Mesenchymal stem cell (in vitro differentiated cells and primary cell): ENCODE results near the gene BICC1.

Experiments
- DNase-seq: peaks from one replicate; pipeline ENCODE4 v3.0.0-alpha.2; 2013
- H2AFZ ChIP-seq: one replicate; pipeline ENCODE4 v1.6.1; 2013; ENCODE audit warnings: low read depth, mild to moderate bottlenecking, control low read depth, inconsistent platforms, low read length, moderate library complexity
- H2AK5ac ChIP-seq: 2 replicates; pipeline ENCODE4 v1.6.1; 2013; ENCODE audit warnings: low read length, moderate library complexity, mild to moderate bottlenecking, inconsistent platforms; ENCODE audit not compliant: severe bottlenecking
- H2BK120ac ChIP-seq: one replicate; pipeline ENCODE4 v1.6.1; 2013; ENCODE audit warnings: low read depth, mild to moderate bottlenecking, inconsistent platforms, low read length, moderate library complexity
- H2BK12ac ChIP-seq, 2 experiments: one replicate each; pipeline ENCODE4 v1.6.1; 2013; ENCODE audit warnings: inconsistent platforms in 2 of 2, low read length in 2 of 2, mild to moderate bottlenecking in 2 of 2, moderate library complexity in 2 of 2, control low read depth in 1 of 2
- H2BK15ac ChIP-seq: one replicate; pipeline ENCODE4 v1.6.1; 2013; ENCODE audit warnings: mild to moderate bottlenecking, low read depth, inconsistent platforms; ENCODE audit not compliant: poor library complexity, severe bottlenecking
- H2BK5ac ChIP-seq: 2 replicates; pipeline ENCODE4 v1.6.1; 2013; ENCODE audit warnings: low read depth, mild to moderate bottlenecking, low read length, control low read depth, inconsistent platforms; ENCODE audit not compliant: poor library complexity, severe bottlenecking
- H3K14ac ChIP-seq, 2 experiments: one replicate each; pipeline ENCODE4 v1.6.1; 2013; ENCODE audit warnings: inconsistent platforms in 2 of 2, low read length in 2 of 2, control low read depth in 1 of 2, mild to moderate bottlenecking in 1 of 2, moderate library complexity in 1 of 2
- H3K18ac ChIP-seq, 2 experiments: one replicate each; pipeline ENCODE4 v1.6.1; 2013; ENCODE audit warnings: inconsistent platforms in 2 of 2, low read length in 2 of 2, control low read depth in 1 of 2, low read depth in 1 of 2, mild to moderate bottlenecking in 1 of 2
- H3K23ac ChIP-seq, 2 experiments: one replicate each; pipeline ENCODE4 v1.6.1; 2013; ENCODE audit warnings: inconsistent platforms in 2 of 2, low read length in 2 of 2, mild to moderate bottlenecking in 2 of 2, moderate library complexity in 2 of 2, control low read depth in 1 of 2
- H3K27ac ChIP-seq: 2 replicates; pipeline ENCODE4 v1.5.1; 2013; ENCODE audit warnings: mild to moderate bottlenecking, moderate library complexity, low read length, control low read depth, inconsistent platforms; ENCODE audit not compliant: poor library complexity, severe bottlenecking
- H3K27me3 ChIP-seq, 2 experiments: 2 replicates each; pipeline versions ENCODE4 v1.6.1 to v1.7.0; 2013; ENCODE audit warnings: low read length in 2 of 2, mild to moderate bottlenecking in 2 of 2, moderate library complexity in 2 of 2, control low read depth in 1 of 2, inconsistent platforms in 1 of 2; ENCODE audit not compliant: control insufficient read depth in 1 of 2, insufficient read depth in 1 of 2
- H3K36me3 ChIP-seq, 2 experiments: 2 replicates each; pipeline versions ENCODE4 v1.6.1 to v1.7.0; 2013; ENCODE audit warnings: low read length in 2 of 2, control low read depth in 1 of 2, inconsistent platforms in 1 of 2, low read depth in 1 of 2, mild to moderate bottlenecking in 1 of 2; ENCODE audit not compliant: insufficient read depth in 2 of 2, control insufficient read depth in 1 of 2
- H3K4ac ChIP-seq, 2 experiments: one replicate each; pipeline ENCODE4 v1.6.1; 2013; ENCODE audit warnings: inconsistent platforms in 2 of 2, low read length in 2 of 2, mild to moderate bottlenecking in 2 of 2, moderate library complexity in 2 of 2, control low read depth in 1 of 2, low read depth in 1 of 2
- H3K4me1 ChIP-seq: 2 replicates; pipeline ENCODE4 v1.6.1; 2013; ENCODE audit warnings: low read depth, low read length, control low read depth; ENCODE audit not compliant: control insufficient read depth, insufficient read depth
- H3K4me2 ChIP-seq: 2 replicates; pipeline ENCODE4 v1.6.1; 2013; ENCODE audit warnings: low read length, mild to moderate bottlenecking, inconsistent platforms; ENCODE audit not compliant: poor library complexity, severe bottlenecking
- H3K4me3 ChIP-seq, 2 experiments: 2 replicates each; pipeline versions ENCODE4 v1.5.1 to v1.7.0; 2013; ENCODE audit warnings: low read length in 2 of 2, mild to moderate bottlenecking in 2 of 2, control low read depth in 1 of 2, low read depth in 1 of 2; ENCODE audit not compliant: insufficient read depth in 1 of 2
- H3K79me1 ChIP-seq: replicated peaks from 2 replicates; pipeline ENCODE4 v1.6.1; 2013; ENCODE audit warnings: mild to moderate bottlenecking, control low read depth, low read length, inconsistent platforms; ENCODE audit not compliant: poor library complexity, severe bottlenecking
- H3K9ac ChIP-seq: 2 replicates; pipeline ENCODE4 v1.7.0; 2013; ENCODE audit warnings: mild to moderate bottlenecking, low read length, moderate library complexity
- H3K9me3 ChIP-seq: 2 replicates; pipeline ENCODE4 v1.7.0; 2013; ENCODE audit warnings: mild to moderate bottlenecking, low read length; ENCODE audit not compliant: control insufficient read depth
- H4K8ac ChIP-seq: one replicate; pipeline ENCODE4 v1.6.1; 2013; ENCODE audit warnings: inconsistent platforms, mild to moderate bottlenecking, low read length, moderate library complexity
- H4K91ac ChIP-seq: one replicate; pipeline ENCODE4 v1.6.1; 2013; ENCODE audit warnings: mild to moderate bottlenecking, low read length, inconsistent platforms
- WGBS: methylation state at CpG from one replicate; pipeline ENCODE4 v1.1.7; 2013; ENCODE audit warnings: mixed read lengths; 5-methylcytosine and 5-hydroxymethylcytosine counted together

BICC1 gene

DNA sequence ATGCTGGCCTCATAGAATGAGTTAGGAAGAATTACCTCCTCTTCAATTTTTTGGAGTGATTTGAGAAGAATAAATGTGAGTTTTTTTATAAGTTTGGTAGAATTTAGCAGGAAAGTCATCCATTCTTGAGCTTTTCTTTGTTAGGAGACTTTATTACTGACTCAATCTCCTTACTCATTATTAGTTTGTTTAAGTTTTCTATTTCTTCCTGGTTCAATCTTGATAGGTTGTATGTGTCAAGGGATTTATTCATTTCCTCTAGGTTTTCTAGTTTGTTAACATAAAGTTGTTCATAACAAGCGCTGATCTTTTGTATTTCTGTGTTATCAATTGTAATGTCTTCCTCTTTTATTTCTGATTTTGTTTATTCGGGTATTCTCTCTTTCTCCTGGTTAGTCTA lies 47.4 kb downstream of the BICC1 start:
- 80% methylated on average over 1 of the region's 2 CpGs for WGBS
- Histone ChIP-seq H2AFZ (no peak overlapping the region), H3K14ac (no peak overlapping the region), H4K91ac (no peak overlapping the region), H3K9ac (no peak overlapping the region), H2BK5ac (no peak overlapping the region), H3K27ac (no peak overlapping the region), H3K18ac (no peak overlapping the region), H2BK12ac (no peak overlapping the region), H3K4me2 (no peak overlapping the region), H3K23ac (no peak overlapping the region), H3K4me3 (no peak overlapping the region), H3K4me1 (no peaks in the 10 kb centered on the region), H3K27me3 (no peaks in the 10 kb centered on the region), H3K4ac (no peak overlapping the region), H4K8ac (no peak overlapping the region), H2AK5ac (no peak overlapping the region), H3K9me3 (peaks cover 35% of the 10 kb centered on the region), H2BK15ac (no peak overlapping the region), H2BK120ac (no peak overlapping the region), H3K36me3 (peaks cover 7 to 28% of the 10 kb centered on the region in 2 experiments), H3K79me1 (no peaks in the 10 kb centered on the region)
- DNase-seq, result no peak

DNA sequence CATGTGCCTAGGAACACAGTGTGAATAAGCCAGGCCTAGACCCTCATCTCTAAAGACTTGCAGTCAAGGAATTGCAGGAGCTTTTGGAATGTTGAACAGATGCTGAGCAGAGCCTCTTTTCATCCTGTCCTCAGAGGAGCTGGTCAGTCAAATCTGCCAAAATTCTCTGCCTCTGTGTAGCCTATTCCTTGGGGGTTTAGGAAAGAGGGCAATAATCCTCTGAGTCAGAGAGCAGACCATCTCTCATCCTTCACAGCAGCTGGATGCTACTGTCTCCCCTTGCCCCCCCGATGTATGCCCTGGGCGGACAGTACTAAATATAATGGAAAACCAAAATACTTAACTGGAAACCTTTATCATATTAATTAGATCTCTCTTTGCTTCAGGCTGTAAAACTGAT lies 52.6 kb downstream of the BICC1 start:
- H2AK5ac ChIP-seq, result no peak overlapping the region
- H3K4me3 ChIP-seq, result no peak overlapping the region
- H4K91ac ChIP-seq, result no peak overlapping the region
- 92% methylated on average over 2 of the region's 2 CpGs for WGBS
- no peak overlapping the region for H2BK15ac ChIP-seq
- H2BK120ac ChIP-seq, result no peak overlapping the region
- H3K79me1 ChIP-seq, result no peaks in the 10 kb centered on the region
- no peak overlapping the region for H2AFZ ChIP-seq
- no peak overlapping the region for H3K4ac ChIP-seq
- H3K27ac ChIP-seq, result no peak overlapping the region
- no peak overlapping the region for H3K18ac ChIP-seq
- H3K4me1 ChIP-seq, result no peaks in the 10 kb centered on the region
- no peak overlapping the region for H4K8ac ChIP-seq
- no peak overlapping the region for H2BK12ac ChIP-seq
- no peak for DNase-seq
- H3K9me3 ChIP-seq, result peaks cover 26% of the 10 kb centered on the region
- no peaks in the 10 kb centered on the region for H3K27me3 ChIP-seq
- H3K4me2 ChIP-seq, result no peak overlapping the region
- H3K23ac ChIP-seq, result no peak overlapping the region
- peak overlapping the region; percentile 34 for H3K9ac ChIP-seq
- no peak overlapping the region for H2BK5ac ChIP-seq
- peaks cover 14 to 30% of the 10 kb centered on the region in 2 experiments for H3K36me3 ChIP-seq
- no peak overlapping the region for H3K14ac ChIP-seq

DNA sequence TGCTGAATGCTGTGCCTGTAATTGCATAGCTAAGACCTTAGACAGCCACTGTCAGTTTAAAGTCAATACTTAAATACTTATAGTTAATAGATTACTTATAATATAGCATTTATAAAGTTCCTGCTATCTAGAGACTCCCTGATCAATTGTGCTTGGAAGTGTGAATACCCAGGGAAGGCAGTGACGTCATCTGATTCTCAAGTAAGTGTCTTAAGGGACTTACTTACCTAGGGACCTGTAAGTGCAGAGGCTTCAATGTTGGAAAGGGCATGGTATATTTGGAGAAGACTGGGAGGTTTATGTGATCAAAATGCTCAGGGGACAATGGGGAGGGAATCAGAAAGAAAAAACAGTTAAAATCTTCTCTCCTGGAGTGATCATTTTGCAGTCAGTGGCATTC lies 55.0 kb downstream of the BICC1 start:
- no peak overlapping the region for H3K4me3 ChIP-seq
- no peak overlapping the region for H2AK5ac ChIP-seq
- H3K9ac ChIP-seq, result peak overlapping the region; percentile 13
- no peaks in the 10 kb centered on the region for H3K4me1 ChIP-seq
- H4K8ac ChIP-seq, result no peak overlapping the region
- H3K18ac ChIP-seq, result no peak overlapping the region
- 73% methylated on average over 1 of the region's 1 CpG for WGBS
- no peak overlapping the region for H3K4me2 ChIP-seq
- peaks cover 15 to 28% of the 10 kb centered on the region in 2 experiments for H3K36me3 ChIP-seq
- H2BK120ac ChIP-seq, result no peak overlapping the region
- H4K91ac ChIP-seq, result no peak overlapping the region
- H3K27me3 ChIP-seq, result no peaks in the 10 kb centered on the region
- no peak overlapping the region for H2BK5ac ChIP-seq
- no peak overlapping the region for H3K14ac ChIP-seq
- H3K9me3 ChIP-seq, result peaks cover 11% of the 10 kb centered on the region
- no peak overlapping the region for H3K23ac ChIP-seq
- DNase-seq, result no peak
- no peak overlapping the region for H3K4ac ChIP-seq
- no peak overlapping the region for H2BK15ac ChIP-seq
- peak overlapping the region; percentile 20 for H3K27ac ChIP-seq
- H2AFZ ChIP-seq, result no peak overlapping the region
- H3K79me1 ChIP-seq, result no peaks in the 10 kb centered on the region
- no peak overlapping the region for H2BK12ac ChIP-seq

DNA sequence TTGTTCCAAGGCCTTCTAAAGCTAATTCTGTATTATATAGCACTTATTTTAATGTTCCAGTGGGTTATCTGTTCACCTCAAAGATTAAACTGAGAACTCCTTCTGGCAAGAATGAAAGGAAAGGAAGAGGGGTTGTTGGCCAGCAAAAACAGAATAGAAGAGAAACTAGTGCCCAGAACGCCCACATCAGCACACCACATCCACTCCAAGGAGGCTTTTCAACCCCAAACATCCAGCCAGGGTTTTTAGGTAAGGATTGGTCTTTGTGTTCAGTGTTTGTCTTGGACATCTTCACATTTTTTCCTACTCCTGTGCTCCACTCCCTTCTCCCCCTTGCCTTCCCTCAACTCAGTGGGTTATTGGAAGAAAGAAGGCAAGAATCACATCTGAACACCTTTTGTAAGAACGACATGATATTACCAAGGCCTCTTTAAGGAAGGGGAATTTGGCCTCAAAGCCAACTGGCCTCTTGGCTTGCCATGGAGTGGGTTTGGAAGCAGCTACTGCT lies 55.8 kb downstream of the BICC1 start:
- Histone ChIP-seq H2BK12ac (no peak overlapping the region), H3K27ac (no peak overlapping the region), H3K4me2 (no peak overlapping the region), H3K23ac (no peak overlapping the region), H2AFZ (no peak overlapping the region), H2AK5ac (no peak overlapping the region), H3K9me3 (peaks cover 3% of the 10 kb centered on the region), H2BK120ac (no peak overlapping the region), H3K9ac (peak overlapping the region; percentile 13), H2BK5ac (no peak overlapping the region), H3K36me3 (peaks cover 8 to 24% of the 10 kb centered on the region in 2 experiments), H3K4me1 (no peaks in the 10 kb centered on the region), H2BK15ac (no peak overlapping the region), H3K14ac (no peak overlapping the region), H3K27me3 (no peaks in the 10 kb centered on the region), H4K8ac (no peak overlapping the region), H3K4me3 (no peak overlapping the region), H3K18ac (no peak overlapping the region), H3K4ac (no peak overlapping the region), H3K79me1 (no peaks in the 10 kb centered on the region), H4K91ac (no peak overlapping the region)
- 64% methylated on average over 1 of the region's 2 CpGs for WGBS
- DNase-seq, result no peak
